Sigmoid colon (tissue), 4 donors: ENCODE results near the gene GUK1.

Experiments
- POLR2A ChIP-seq, 2 donors: fragments of 450-650 bp; IDR thresholded peaks; one replicate each; pipeline ENCODE4 v1.6.1; 2016; ENCODE audit warnings: antibody characterized with exemption in 2 of 2, mild to moderate bottlenecking in 2 of 2, moderate library complexity in 2 of 2
- POLR2AphosphoS5 ChIP-seq, 4 donors: sonication (generic); formaldehyde crosslinking; IDR thresholded peaks; one replicate each; pipeline ENCODE4 v1.6.1; 2017; ENCODE audit warnings: antibody characterized with exemption in 4 of 4
- TF ChIP-seq, protein P1 (sequence below), 4 experiments: fragments of 450-650 bp in 3 of 4; fragments of 200-600 bp in 1 of 4; IDR thresholded peaks; one replicate each; pipeline ENCODE4 v1.5.1; 2016 to 2019; ENCODE audit warnings: antibody characterized with exemption in 4 of 4, mild to moderate bottlenecking in 3 of 4, moderate library complexity in 2 of 4

- TF ChIP-seq POLR2AphosphoS5 (IDR thresholded peaks at IDR 0.05) (no peak), POLR2A (IDR thresholded peaks at IDR 0.05) (no peak)
- TF ChIP-seq, protein P1, sequence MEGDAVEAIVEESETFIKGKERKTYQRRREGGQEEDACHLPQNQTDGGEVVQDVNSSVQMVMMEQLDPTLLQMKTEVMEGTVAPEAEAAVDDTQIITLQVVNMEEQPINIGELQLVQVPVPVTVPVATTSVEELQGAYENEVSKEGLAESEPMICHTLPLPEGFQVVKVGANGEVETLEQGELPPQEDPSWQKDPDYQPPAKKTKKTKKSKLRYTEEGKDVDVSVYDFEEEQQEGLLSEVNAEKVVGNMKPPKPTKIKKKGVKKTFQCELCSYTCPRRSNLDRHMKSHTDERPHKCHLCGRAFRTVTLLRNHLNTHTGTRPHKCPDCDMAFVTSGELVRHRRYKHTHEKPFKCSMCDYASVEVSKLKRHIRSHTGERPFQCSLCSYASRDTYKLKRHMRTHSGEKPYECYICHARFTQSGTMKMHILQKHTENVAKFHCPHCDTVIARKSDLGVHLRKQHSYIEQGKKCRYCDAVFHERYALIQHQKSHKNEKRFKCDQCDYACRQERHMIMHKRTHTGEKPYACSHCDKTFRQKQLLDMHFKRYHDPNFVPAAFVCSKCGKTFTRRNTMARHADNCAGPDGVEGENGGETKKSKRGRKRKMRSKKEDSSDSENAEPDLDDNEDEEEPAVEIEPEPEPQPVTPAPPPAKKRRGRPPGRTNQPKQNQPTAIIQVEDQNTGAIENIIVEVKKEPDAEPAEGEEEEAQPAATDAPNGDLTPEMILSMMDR (IDR thresholded peaks at IDR 0.05), result no peak
Observed at GRCh38 chr1:228161866-228162265, 21.8 kb downstream of the GUK1 start.
